HepG2 (cell line): ENCODE measurements around the gene RRM2. TPM values are rescaled to one million over a fixed set of nuclear protein-coding genes. Genes with fewer than 3 reads are reported as not detected.

Experiments
- ATAC-seq: fragments of 200-7000 bp; cut with Tn5 transposase; 3 replicates; pipeline ENCODE4 v1.9.1; 2020; ENCODE audit warnings: mild to moderate bottlenecking, moderate library complexity
- BruUV-seq: library from RNA; stranded (reverse); fragments of 400-500 nt; replicated peaks from 2 replicates; lab custom pipeline; 2021; lab: Mats Ljungman, UMichigan
- CTCF ChIA-PET: fragments of 300-600 bp; formaldehyde crosslinking; extraction: SDS; loops from one replicate; lab custom pipeline; 2021; ENCODE audit warnings: low total read pairs, inconsistent platforms, low intra/inter-chr PET ratio; lab: Yijun Ruan, JAX
- POLR2A ChIA-PET: fragments of 350-600 bp; sonication (Branson Sonifier 250); formaldehyde crosslinking; loops from one replicate; lab custom pipeline; 2020; ENCODE audit warnings: antibody characterized with exemption, inconsistent platforms; lab: Yijun Ruan, JAX
- DNase-seq: peaks from one replicate; pipeline ENCODE4 v3.0.0-alpha.2; 2015; ENCODE audit warnings: low spot score
- FAIRE-seq: peaks from 3 replicates; lab custom pipeline; 2011; peaks lifted over from hg19 to GRCh38; lab: Jason Lieb, UNC
- H2AFZ ChIP-seq: one replicate; pipeline ENCODE4 v1.6.1; 2011; ENCODE audit warnings: low read length, inconsistent platforms
- H3K27ac ChIP-seq: fragments of 300-600 bp; 3 replicates; pipeline ENCODE4 v1.8.0; 2011; ENCODE audit warnings: mixed run types, mild to moderate bottlenecking, mixed read lengths, low read length, inconsistent platforms; ENCODE audit not compliant: insufficient read depth; ENCODE audit errors: extremely low read length
- H3K27me3 ChIP-seq, 2 experiments: fragments of 200-600 bp in 1 of 2; 2 replicates in 1 of 2; 3 replicates in 1 of 2; pipeline versions ENCODE4 v1.6.0 to v1.8.0; 2011; ENCODE audit warnings: low read length in 2 of 2, mild to moderate bottlenecking in 2 of 2, moderate library complexity in 2 of 2, inconsistent platforms in 1 of 2; ENCODE audit not compliant: insufficient read depth in 2 of 2, control insufficient read depth in 1 of 2
- H3K36me3 ChIP-seq, 2 experiments: fragments of 200-600 bp in 1 of 2; replicated peaks in 1 of 2; 2 replicates in 1 of 2; 3 replicates in 1 of 2; pipeline versions ENCODE4 v1.5.1 to v1.8.0; 2011; ENCODE audit warnings: low read length in 2 of 2, inconsistent platforms in 1 of 2; ENCODE audit not compliant: insufficient read depth in 2 of 2, control insufficient read depth in 1 of 2
- H3K4me1 ChIP-seq: 2 replicates; pipeline ENCODE4 v1.5.1; 2012; ENCODE audit warnings: low read length, inconsistent platforms; ENCODE audit not compliant: insufficient read depth
- H3K4me2 ChIP-seq: 2 replicates; pipeline ENCODE4 v1.6.0; 2011; ENCODE audit warnings: low read depth, low read length, inconsistent platforms
- H3K4me3 ChIP-seq, 3 experiments: fragments of 200-600 bp in 1 of 3; sonication (generic), shearing (Covaris generic) in 1 of 3; replicated peaks in 1 of 3; 2 replicates each; pipeline ENCODE4 v1.5.1; 2011 to 2016; ENCODE audit warnings: low read length in 3 of 3, inconsistent platforms in 2 of 3, low read depth in 2 of 3, mild to moderate bottlenecking in 2 of 3, control low read depth in 1 of 3, mixed read lengths in 1 of 3; ENCODE audit not compliant: insufficient read depth in 1 of 3
- H3K79me2 ChIP-seq: one replicate; pipeline ENCODE4 v1.6.1; 2011; ENCODE audit warnings: low read length, inconsistent platforms; ENCODE audit not compliant: insufficient read depth
- H3K9ac ChIP-seq: 2 replicates; pipeline ENCODE4 v1.6.0; 2011; ENCODE audit warnings: mild to moderate bottlenecking, low read depth, low read length, inconsistent platforms; ENCODE audit not compliant: insufficient read depth
- H3K9me3 ChIP-seq: 2 replicates; pipeline ENCODE4 v1.5.1; 2012; ENCODE audit warnings: mild to moderate bottlenecking, low read length
- H4K20me1 ChIP-seq: 2 replicates; pipeline ENCODE4 v1.6.0; 2011; ENCODE audit warnings: inconsistent platforms, mild to moderate bottlenecking, low read length, moderate library complexity; ENCODE audit not compliant: insufficient read depth
- AFF4 ChIP-seq: sonication (generic); formaldehyde crosslinking; IDR thresholded peaks from 2 replicates; pipeline ENCODE4 v1.4.0; 2020; ENCODE audit warnings: missing genetic modification reagents
- CBX1 ChIP-seq: IDR thresholded peaks from one replicate; pipeline ENCODE4 v1.6.1; 2016; ENCODE audit warnings: antibody characterized with exemption, low read depth
- DNMT3B ChIP-seq: conservative IDR thresholded peaks from 2 replicates; pipeline ENCODE4 v1.6.1; 2016; ENCODE audit warnings: missing biosample characterization, control low read depth
- ESRRA ChIP-seq: sonication (generic); formaldehyde crosslinking; IDR thresholded peaks from 2 replicates; pipeline ENCODE4 v1.5.1; 2020; ENCODE audit warnings: mild to moderate bottlenecking, low read depth, missing genetic modification reagents
- HNRNPUL1 ChIP-seq: fragments of 200-400 bp; formaldehyde crosslinking; IDR thresholded peaks from 2 replicates; pipeline ENCODE4 v1.6.1; 2017; ENCODE audit warnings: low read depth, mild to moderate bottlenecking, low read length, moderate library complexity
- LRRFIP1 ChIP-seq: sonication (generic); formaldehyde crosslinking; conservative IDR thresholded peaks from 2 replicates; pipeline ENCODE4 v1.4.0; 2020; ENCODE audit warnings: missing genetic modification reagents
- MXD1 ChIP-seq: sonication (generic); formaldehyde crosslinking; IDR thresholded peaks from 2 replicates; pipeline ENCODE4 v1.4.0; 2020; ENCODE audit warnings: mild to moderate bottlenecking, missing genetic modification reagents
- NCOA1 ChIP-seq: sonication (generic); formaldehyde crosslinking; IDR thresholded peaks from 2 replicates; pipeline ENCODE4 v1.9.0; 2021; ENCODE audit warnings: missing genetic modification reagents
- NR3C1 ChIP-seq: sonication (generic); formaldehyde crosslinking; IDR thresholded peaks from 2 replicates; pipeline ENCODE4 v1.4.0; 2020; ENCODE audit warnings: missing genetic modification reagents
- SIX1 ChIP-seq: sonication (generic); formaldehyde crosslinking; IDR thresholded peaks from 2 replicates; pipeline ENCODE4 v1.4.0; 2020; ENCODE audit warnings: missing genetic modification reagents, borderline replicate concordance
- SNAI1 ChIP-seq: sonication (generic); formaldehyde crosslinking; IDR thresholded peaks from 2 replicates; pipeline ENCODE4 v1.5.0; 2020; ENCODE audit warnings: mild to moderate bottlenecking, missing genetic modification reagents, borderline replicate concordance
- THAP8 ChIP-seq: sonication (generic); formaldehyde crosslinking; IDR thresholded peaks from 2 replicates; pipeline ENCODE4 v1.5.1; 2020; ENCODE audit warnings: missing genetic modification reagents, mild to moderate bottlenecking, borderline replicate concordance
- ZFP37 ChIP-seq: sonication (generic); formaldehyde crosslinking; IDR thresholded peaks from 2 replicates; pipeline ENCODE4 v1.4.0; 2020; ENCODE audit warnings: missing genetic modification reagents, borderline replicate concordance
- ZKSCAN8 ChIP-seq: IDR thresholded peaks from 2 replicates; pipeline ENCODE4 v1.6.1; 2016; ENCODE audit warnings: borderline replicate concordance, missing genetic modification reagents, missing compliant biosample characterization
- ZNF17 ChIP-seq: sonication (generic); formaldehyde crosslinking; IDR thresholded peaks from 2 replicates; pipeline ENCODE4 v1.5.0; 2020; ENCODE audit warnings: mild to moderate bottlenecking, missing genetic modification reagents
- ZNF543 ChIP-seq: sonication (generic); formaldehyde crosslinking; IDR thresholded peaks from 2 replicates; pipeline ENCODE4 v1.4.0; 2020; ENCODE audit warnings: mild to moderate bottlenecking, missing genetic modification reagents
- ZNF740 ChIP-seq: sonication (generic); formaldehyde crosslinking; IDR thresholded peaks from 2 replicates; pipeline ENCODE4 v1.4.0; 2020; ENCODE audit warnings: missing genetic modification reagents
- ZNF83 ChIP-seq: sonication (generic); formaldehyde crosslinking; IDR thresholded peaks from 2 replicates; pipeline ENCODE4 v1.4.0; 2020; ENCODE audit warnings: missing genetic modification reagents, mild to moderate bottlenecking, borderline replicate concordance
- whole genome bisulfite sequencing: methylation state at CpG from one replicate; pipeline ENCODE4 v1.1.6; 2017; ENCODE audit warnings: low lambda C conversion rate; 5-methylcytosine and 5-hydroxymethylcytosine counted together
- in situ Hi-C: cut with HindIII; loops from 2 replicates; pipeline ENCODE4 v1.10.0; 2017; ENCODE audit warnings: low pct_unique_long_range_greater_than_20kb; ENCODE audit not compliant: extremely low pct_ligation_motif_present
- intact Hi-C: fragments of 100-400 bp; cut with micrococcal nuclease; formaldehyde crosslinking; loops from one replicate; pipeline ENCODE4 v1.10.0; 2022; ENCODE audit not compliant: unreplicated experiment
- polyA plus RNA-seq, 8 experiments: library from polyadenylated mRNA; depleted of rRNA in 3 of 8; stranded (reverse) in 7 of 8; unstranded in 1 of 8; fragments of >200 nt; fragmentation: Illumina TruSeq in 4 of 8; extraction: Trizol in 4 of 8; gene quantifications; 2 replicates each; pipeline versions ENCODE4 v1.2.1 to v1.2.3, GENCODE V29; 2011 to 2016; ENCODE audit warnings: low read depth in 4 of 8, missing spikeins in 1 of 8, mixed read lengths in 1 of 8; ENCODE audit not compliant: insufficient read depth in 1 of 8
- total RNA-seq, 5 experiments: library from RNA; depleted of rRNA; stranded (reverse); fragments of >200 nt; fragmentation: Illumina TruSeq; extraction: Trizol; gene quantifications; 2 replicates each; pipeline ENCODE4 v1.2.3, GENCODE V29; 2016; ENCODE audit warnings: low read depth in 1 of 5

RRM2 gene
- total and polyA plus RNA-seq, 2 of the 13 experiments (the other 11 are each of a cell fraction or from before 2014, with no cell fraction given), result 31.3 to 150 TPM

GRCh38 chr2:10084223-10084865 is 38.2 kb upstream of the RRM2 start:
- DNase-seq, result no peak
- CTCF ChIA-PET, result no interaction called here
- H3K4me1 ChIP-seq, result peaks cover 27% of the 10 kb centered on the region
- H3K27me3 ChIP-seq, result peaks cover 9 to 47% of the 10 kb centered on the region in 2 experiments
- no peak overlapping the region for H2AFZ ChIP-seq
- TF ChIP-seq NCOA1 (CRISPR knock-in tag) (no peak), AFF4 (CRISPR knock-in tag) (no peak), HNRNPUL1 (no peak), MXD1 (CRISPR knock-in tag) (no peak), ZFP37 (CRISPR knock-in tag) (no peak), SIX1 (CRISPR knock-in tag) (no peak), LRRFIP1 (no peak), ZNF17 (CRISPR knock-in tag) (no peak), THAP8 (CRISPR knock-in tag) (no peak), ZNF543 (CRISPR knock-in tag) (no peak), DNMT3B (CRISPR knock-in tag) (no peak), ZNF740 (CRISPR knock-in tag) (no peak), SNAI1 (CRISPR knock-in tag) (no peak), ESRRA (CRISPR knock-in tag) (no peak), NR3C1 (no peak), ZNF83 (CRISPR knock-in tag) (no peak), ZKSCAN8 (CRISPR knock-in tag) (no peak), CBX1 (no peak)
- TF ChIP-seq, all 625 proteins: peak for 0
- H3K27ac ChIP-seq, result no peak overlapping the region
- H3K9me3 ChIP-seq, result no peaks in the 10 kb centered on the region
- BruUV-seq, result no TSS peak
- intact Hi-C loops, result no loop called here
- no peak overlapping the region for H3K4me3 ChIP-seq
- H3K36me3 ChIP-seq, result no peaks in the 10 kb centered on the region
- POLR2A ChIA-PET, result no interaction called here
- in situ Hi-C loops, result no loop called here
- H3K4me2 ChIP-seq, result no peak overlapping the region
- ATAC-seq (no peak), FAIRE-seq (no peak)
- H4K20me1 ChIP-seq, result no peaks in the 10 kb centered on the region
- H3K9ac ChIP-seq, result no peak overlapping the region
- 48% methylated on average over 12 of the region's 12 CpGs for WGBS
- H3K79me2 ChIP-seq, result no peaks in the 10 kb centered on the region
